SKM-1 treated with dmso at 0.1 percent for 144 hours (cell line): Measurements from ENCODE around the gene LAMB3.
A peak's percentile ranks its signal among the peaks of the same experiment; 100 is the strongest.

Experiments
- DNase-seq: peaks from one replicate; lab custom pipeline; 2025; ENCODE audit not compliant: unreplicated experiment; lab: John Stamatoyannopoulos, UW

Gene LAMB3

DNA sequence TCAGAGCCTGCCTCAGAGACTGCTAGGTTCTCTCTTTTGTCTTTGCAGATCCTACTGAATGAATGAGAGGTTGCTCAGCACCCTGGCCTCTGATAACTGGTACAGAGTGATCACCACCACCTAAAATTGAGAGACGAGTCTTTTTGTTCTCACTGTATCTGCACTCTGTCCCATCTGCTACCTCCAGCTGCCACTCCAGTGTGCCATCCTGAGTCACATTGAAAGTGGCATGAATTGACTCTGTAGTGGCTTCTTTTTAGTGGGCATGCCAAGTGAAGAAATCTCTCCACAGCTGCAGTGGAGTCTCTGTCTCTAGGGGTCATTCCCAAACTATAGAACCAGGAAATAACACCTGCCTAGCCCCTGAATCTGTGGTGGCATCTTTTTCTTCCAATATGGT lies 54.0 kb downstream of the LAMB3 start:
- DNase-seq: no peak

DNA sequence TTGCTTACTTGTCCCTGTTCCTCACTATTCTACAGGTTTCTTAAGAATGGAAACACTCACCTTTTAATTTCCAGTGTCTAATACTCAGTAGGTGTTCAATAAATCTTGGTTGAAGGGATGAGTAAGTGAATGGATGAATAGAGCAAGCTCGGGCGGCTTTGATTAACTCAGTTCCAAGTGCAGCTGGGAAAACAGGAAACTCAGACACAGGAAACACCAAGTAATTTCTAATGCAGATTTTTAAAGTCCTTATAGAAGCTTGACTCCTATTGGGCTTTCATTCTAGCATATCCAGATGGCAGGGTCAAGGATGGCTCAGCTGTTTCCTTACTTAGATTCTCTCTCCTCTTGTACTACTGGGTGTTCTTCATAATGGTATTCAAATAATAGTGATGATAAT lies 54.7 kb downstream of the LAMB3 start:
- DNase-seq: no peak

DNA sequence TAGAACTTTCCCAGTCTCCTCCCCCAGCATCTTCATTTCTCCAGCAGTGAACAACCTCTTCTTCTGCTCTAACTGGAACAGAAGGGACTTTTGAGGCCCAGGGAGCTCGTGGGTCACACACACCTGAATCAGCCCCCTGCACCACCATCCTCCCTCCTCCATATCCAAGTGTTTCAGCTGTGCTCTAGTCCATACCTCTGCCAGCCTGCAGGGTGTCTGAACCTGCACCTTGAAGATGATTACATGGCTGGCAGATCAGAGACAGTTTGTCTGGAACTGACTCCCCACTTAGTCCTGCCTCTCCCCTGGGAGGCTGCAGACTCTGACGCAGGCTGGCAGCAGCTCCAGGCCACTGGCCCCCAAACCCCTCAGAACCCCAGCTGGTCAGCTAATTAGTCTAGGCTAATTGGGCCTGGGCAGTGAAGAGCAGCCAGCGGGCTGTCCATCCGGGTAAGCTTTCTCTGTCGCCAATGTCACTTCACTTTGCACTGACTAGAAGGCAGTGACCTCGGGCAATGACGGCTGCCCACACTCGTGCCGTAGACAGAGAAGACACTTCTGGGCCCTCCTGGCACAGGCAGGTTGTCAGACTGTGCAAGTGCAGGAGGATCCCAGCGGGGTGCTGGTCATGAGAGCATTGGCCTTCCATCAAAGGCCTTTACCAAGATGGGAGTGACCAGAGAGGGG lies 56.5 kb downstream of the LAMB3 start:
- no peak for DNase-seq

DNA sequence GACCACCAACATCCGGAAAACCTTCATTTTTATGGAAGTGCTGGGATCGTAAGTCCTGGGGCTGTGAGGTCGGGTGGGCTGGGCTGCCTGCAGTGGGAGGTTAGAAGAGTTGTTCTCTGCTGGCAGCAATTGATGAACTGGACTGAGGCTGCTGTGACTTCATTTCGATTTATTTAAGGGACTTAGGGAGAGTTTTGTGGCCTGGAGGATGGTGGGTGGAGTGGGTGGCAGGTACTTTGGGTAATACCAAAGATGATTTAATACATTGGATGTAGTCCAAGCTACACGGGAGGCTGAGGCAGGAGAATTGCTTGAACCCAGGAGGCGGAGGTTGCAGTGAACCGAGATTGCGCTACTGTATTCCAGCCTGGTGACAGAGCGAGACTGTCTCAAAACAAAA lies 57.2 kb downstream of the LAMB3 start:
- no peak for DNase-seq

DNA sequence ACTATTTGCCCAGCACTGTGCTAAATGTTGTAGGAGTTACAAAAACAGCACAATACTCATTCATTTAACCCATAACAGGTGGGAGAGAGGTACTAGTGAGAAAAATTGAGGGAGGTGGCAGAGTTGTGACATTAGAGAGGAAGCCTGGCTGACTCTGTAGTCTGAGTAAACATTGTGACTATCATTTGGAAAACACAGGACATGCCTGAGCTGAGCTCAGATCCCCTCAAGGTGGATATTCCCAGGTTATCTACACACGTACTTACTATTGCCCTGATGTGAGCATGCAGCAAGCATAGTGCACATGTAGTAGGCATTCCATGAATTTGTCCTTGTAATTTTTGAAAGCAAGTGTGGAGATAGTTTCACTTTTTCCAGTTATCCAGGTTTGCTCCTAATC lies 57.8 kb downstream of the LAMB3 start:
- DNase-seq: no peak

DNA sequence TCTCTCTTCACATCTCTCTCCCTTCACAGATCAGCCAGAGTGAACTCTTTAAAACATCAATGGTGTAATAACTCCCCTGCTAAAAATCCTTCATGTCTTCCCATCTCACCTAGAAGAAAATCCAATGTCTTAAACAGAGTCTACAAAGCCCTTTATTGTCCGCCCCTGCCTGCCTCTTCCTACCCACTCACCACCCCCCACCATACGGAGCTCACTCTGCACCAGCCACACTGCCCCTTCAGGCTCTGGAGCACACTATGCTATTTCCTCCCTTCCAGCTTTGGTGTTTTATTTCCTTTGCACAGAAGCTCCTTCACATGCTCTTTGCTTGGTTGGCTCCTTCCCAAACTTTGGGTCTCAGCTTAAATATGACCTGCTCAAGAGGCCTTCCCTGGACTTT lies 58.5 kb downstream of the LAMB3 start:
- no peak for DNase-seq

DNA sequence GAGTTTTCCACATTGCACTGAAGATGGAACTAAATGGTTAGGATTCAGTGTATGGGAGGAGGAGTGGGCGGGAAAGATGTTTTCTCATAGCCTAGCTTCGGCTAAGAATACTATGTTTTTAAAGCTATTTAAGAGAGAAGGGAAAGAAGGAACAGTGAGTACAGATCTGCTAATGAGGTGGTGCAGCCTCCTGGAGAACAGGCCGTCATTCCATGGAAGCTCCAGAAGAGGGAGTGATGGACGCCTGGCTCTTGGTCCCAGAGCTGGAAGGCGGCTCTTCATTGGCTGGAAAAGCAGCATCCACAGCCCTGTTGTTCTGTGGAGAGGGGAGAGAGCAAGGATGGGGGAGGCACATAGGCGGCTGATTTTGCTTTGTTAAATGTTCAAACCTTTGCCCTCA lies 61.8 kb downstream of the LAMB3 start:
- DNase-seq: no peak

DNA sequence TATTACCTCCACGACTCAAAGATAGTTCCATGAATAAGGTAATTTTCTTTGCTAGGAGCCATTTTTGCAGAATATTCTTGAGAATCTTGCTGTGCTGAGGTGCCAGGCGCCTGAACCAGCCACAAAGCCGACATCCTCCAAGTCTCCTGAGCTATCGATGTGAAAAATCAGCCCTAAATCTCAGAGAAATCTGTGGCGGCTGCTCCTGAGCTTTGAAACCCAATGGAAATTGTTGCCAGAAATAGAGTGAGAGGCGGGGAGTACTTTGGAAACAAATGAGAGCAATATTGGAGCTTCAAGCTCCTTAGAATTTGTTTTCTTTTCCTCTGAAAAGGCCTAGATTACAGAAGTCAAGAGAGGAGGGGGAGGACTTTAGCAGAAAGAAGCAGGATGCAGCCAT lies 62.4 kb downstream of the LAMB3 start:
- DNase-seq: no peak

DNA sequence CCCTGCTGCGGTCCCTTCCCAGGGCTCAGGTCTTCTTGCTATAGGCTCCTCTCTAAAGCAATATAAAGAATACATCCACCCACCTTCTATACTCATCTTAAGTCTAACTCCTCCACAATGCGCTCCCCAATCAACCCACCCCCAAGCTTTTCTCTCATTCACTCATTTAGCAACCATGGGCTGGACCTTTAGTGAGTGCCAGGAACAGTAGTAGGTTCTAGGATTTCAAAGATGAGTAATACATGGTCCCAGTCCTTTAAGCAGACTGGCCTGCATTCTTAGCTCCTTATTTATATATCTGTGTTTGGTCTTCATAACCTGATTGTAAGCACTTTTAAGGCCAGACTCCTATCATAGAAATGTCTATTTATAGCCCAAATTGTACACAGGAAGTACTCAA lies 62.8 kb downstream of the LAMB3 start:
- DNase-seq: no peak

DNA sequence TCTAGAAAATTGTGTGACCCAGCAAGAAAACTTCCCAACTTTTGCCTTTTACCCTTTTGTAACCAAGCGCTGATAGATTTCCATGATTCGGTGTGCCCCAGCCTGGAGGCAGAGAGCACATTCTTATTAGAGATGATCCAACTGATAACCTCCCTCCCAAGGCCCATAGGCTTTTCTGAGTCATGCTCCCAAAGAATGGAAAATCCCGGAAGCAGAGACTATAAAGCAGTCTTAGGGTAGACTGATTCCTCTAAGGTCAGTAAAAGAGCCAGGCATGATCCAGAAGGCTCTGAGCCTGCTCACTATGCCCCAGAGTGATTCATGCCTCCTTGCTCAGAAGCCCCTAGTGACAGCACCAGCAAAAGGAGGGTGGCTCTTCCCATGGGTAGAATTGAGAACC lies 64.4 kb downstream of the LAMB3 start:
- no peak for DNase-seq

DNA sequence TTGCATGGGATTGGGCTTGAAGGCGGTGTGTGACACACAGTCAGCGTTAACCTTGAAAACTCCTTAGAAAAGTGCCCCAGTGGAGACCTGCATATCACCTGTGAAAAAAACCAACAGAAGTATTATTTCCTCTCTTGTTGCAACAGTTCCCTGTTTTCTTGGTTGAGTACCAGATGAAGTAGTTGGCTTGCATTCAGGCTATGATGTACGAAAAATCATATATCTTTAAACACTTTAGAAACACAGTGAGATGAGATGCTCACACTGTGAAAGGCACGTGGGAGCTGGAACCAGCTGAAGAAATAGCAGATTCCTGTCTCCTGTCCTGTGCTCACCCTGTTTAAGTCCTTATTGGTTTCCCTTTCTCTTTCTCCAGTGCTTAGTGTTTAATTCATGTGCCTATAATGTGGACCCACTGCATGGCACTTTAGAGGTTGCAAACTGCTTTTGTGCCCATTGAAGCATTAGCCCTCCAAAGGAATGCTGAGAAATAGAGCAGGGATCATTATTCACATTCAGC lies 65.9 kb downstream of the LAMB3 start:
- no peak for DNase-seq

DNA sequence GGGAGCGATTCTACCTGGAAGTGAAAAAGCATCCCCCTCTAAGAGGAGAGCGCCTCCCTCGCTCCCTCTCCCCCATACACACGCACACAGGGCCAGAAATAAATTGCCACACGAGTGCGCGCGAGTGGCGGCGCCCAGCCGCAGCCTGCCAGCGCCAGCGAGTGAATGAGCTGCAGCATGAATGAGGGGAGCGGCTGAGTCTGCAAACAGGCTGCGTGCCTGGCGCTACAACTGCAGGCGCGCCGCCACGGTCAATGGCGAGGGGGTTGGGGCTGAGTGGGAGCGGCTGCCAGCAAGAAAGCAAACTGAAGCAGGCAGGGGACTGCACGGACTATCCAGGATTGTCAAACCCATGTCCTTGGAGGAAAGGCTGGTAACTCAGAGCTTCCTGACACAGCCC lies 66.6 kb downstream of the LAMB3 start:
- no peak for DNase-seq

DNA sequence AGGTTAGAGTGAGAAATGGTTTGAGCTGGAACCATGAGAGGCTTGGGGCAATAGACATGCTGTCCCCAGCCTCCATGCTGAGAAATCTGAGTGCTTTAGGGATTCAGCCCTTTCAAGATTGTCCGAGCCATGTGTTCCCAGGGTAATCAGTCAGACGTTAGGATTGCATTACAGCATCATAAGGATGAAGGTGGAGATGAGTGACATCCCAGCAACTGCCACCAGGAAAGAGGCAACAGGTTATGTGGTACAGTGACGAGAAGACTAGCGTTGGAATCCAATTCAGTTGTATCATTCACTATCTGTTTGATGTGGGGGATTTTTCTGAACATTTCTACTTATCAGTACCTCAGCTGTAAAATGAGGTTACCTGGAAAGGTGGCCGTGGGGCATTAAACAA lies 67.0 kb downstream of the LAMB3 start:
- DNase-seq: no peak

DNA sequence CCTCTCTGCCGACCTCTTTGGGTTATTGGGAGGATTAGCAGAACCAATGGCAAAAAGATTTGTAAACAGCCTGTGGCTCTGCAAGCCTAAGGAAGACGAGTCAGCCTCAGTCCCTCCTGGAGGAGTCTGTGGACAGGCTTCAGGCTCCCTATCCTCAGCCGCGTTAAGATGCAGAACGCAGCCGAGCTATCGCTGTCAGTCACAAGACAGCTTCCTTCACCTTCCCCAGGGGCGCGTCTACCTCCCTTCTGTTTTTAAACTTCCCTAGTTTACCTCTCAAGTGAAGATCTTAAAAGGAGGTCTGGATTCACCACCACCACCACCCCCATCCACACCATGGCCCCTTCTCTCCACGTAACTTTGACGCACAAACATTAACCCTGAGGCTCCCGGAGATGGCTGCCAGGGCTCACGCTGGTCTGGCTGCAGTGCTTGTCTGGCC lies 68.0 kb downstream of the LAMB3 start:
- no peak for DNase-seq

DNA sequence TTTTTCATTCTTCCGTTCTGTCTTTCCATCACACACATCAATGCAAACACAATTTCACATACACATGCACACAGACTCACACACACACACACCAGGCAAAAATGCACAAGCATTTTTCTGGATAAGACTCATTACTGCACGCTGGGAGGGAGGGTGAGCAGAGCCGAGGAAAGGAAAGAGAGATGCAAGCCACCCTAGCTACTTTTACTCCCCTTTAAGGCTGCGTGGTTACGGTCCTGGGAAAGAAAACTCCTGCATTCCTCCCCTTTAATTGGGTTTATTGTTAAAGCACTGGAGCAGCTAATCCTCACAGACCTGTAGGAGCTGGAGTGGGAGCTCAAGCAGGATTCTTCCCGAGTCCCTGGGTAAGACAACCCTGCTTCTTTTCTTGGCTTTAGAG lies 68.8 kb downstream of the LAMB3 start, which contains the start of gene CAMK1G:
TSS of gene CAMK1G (plus strand) at position 307 of the 400 bp plus-strand sequence. CDS start 11,270 bp downstream, outside the sequence.
- no peak for DNase-seq

DNA sequence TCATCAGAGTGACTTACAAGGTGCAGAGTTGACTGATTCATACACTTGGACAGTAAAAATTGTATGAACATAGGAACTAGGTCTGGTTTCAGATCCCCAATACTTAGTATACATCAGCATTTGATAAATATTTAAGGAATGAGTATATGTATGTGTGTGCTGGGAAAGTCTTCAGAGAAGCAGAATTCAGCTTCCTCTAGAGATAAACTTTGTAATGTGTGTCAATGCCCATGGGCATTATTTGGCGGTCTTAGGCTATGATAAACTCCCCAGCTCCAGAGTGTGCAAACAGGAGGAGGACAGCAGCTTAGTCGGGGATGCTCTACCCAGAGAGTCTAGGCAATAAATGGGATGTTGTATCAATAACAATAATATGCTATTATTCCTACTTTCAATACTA lies 71.6 kb downstream of the LAMB3 start:
- DNase-seq: no peak

DNA sequence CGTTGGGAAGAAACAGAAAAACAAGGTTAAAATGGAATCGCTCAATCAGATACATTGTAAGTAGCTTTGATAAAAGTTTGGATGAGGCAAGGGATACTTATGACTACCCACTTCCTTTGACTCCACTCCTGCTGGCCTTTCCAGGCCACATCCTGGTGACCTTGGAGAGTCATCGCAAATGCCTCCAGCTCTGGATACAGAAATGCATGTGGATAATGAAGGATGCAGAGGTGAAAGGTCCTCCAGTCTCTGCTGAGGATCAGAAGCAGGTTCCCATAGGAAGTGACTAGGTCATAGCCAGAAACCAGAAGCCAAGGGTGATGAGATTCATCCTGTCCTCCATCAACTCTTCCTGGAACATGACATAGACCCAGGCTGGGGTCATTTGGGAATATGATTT lies 74.9 kb downstream of the LAMB3 start:
- no peak for DNase-seq

DNA sequence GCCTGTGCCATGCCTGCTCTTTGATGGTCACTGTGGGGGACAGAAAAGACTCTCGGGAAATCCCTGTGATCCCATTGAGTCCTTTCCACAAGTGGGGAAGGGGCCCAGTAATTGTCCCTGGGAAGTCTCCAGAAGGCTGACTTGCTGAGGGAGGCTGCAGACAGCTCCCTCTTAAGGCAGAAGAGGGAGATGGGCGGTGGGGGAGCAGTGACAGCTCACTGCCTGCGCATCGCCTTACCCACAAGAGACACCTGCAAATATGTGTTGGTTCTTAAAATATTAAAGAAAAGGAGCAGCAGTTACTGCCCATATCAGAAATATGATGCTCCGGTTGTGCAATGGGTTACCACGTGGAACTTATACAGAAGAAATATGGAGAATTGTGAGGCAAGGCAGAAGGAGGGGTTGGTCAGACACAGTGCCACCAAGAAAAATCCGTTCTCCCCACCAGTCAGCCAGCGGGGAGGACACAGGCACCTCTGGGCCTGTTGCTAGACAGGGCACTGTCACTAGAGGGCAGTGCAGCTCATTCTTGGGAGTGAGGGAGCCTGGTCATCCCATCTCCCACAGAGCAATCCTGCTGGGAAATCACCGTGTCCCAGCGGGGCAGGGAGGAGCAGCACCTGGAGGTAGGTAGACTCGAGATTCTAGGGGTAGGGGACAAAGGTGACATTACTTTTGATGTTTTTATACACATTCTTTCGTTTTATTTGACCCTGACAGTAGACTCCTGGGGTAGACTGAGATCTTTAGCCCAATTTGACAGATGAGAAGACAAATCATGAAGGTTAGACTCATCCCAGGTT lies 75.6 kb downstream of the LAMB3 start:
- peak; percentile 53 for DNase-seq

DNA sequence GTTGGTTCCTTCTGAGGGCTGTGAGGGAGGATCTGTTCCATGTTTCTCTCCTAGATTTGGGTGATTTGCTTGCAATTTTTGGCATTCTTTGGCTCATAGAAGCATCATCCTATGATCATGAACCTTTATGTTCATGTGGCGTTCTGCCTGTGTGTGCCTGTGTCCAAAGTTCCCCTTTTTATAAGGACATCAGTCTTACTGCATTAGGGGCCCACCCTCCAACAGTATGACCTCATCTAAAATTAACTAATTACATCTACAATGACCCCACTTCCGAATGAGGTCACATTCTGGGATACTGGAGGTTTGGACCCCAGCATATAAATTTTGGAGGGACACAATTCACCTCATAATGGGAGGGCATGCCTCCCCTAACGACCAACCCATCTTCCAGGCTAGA lies 81.5 kb downstream of the LAMB3 start:
- DNase-seq: no peak

DNA sequence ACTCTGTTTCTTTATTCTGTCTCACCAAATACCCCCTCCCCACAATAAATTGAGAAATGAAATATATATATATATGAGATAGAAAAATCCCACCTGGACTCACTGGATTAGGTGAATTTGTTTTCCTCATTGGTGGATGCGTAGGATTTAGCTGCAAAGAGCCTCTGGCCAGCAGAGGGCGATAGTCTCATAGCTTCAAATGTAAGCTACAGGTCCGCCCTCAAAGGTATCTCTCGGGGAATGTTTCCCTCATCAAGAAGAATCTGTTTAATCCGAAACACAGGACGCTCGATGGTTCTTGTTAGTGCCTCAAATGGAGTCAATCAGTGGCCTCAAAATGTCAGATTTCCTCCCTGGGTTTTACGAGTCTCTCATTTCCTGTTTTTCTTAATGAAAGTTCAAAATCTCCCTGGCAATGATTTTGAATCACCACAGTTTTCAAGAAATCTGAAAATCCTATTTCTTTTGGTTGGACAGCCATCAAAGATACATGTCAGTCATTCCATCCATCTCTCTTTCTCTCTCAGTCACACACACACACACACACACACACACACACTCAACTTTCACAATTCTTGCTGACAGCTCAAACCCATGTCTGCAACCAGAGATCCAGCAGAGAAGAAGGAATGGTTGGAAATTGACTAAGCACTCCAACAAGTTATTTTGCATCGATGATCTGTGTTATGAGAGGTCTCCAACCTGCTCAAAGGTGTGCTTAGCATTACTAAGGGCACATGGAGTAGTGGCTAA lies 82.6 kb downstream of the LAMB3 start:
- DNase-seq: peak; percentile 61

DNA sequence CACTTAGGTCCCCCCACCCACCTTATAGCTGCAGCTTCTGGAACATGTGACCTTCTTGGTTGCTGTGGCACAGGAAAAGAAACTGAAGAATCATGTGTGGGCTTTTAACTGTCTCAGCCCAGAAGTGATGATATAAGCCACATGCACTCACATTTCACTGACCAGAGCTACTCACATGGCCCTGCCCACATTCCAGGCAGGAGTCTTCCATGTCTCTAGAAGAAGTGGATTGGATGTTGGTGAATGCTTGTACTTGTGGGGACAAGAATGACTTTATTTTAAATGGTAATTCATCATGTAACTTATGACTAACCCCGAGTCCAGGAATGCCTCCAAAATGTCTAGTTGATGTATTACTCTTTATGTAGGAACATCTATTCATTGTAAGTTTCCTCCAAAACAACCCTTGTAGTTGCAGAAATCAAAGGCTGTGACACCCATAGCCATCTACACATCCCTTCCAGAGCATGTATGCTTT lies 84.5 kb downstream of the LAMB3 start:
- DNase-seq: no peak
